Measurements from ENCODE around the gene CLEC16A.
"Not testable (repeated sequence)": the region's sequence is repeated elsewhere in the genome, so short reads cannot be mapped to it uniquely, and the experiment has no call there.

CLEC16A gene

DNA sequence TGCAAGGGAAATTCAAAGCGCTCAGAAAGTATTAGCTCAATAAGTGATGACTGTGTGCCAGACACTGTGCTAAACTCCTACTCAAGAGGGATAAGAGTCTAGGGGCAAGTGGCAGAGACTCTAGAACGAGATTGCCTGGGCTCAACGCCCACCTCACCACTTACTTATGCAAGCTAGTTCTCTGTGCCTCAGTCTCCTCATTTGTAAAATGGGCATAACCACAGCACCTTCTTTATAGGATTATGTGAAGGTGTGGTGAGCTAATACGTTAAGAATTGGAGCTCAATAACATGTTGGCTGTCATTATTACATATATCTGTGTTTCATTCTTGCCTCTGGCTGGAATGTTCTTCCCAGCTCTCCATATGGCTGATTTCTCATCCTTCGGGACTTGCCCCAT is 17.5 kb upstream of the CLEC16A start:
- DNase-seq = no peak

DNA sequence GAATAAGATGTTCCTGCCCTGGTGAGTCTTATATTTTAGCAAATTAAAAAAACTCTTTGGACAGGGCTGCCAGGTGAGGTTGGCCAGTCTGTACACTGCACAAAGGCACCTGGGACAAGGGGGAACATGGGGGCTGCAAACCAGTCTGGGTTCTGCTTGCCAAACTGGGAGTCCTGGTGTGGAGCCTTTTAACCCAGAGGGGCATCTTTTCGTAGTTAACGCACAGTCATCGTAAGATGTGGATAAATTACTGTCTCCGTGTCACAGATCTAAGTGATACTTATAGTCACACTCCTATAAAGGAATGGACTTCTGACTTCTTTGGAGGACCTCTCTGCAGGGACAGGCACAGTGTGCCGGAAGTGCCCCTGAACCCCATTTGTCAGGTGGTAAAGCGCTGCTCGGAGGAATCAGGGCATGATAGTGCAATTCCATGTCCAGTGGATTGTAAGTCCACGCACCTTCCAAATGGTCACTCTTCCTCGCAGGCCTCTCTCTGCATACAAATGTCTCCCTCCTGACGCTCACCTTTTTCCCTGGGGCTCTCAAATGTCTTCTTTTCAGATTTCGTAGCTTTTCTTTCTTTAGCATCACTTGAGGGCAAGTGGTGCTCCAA is 16.8 kb upstream of the CLEC16A start:
- no peak for DNase-seq

- DNase-seq = not testable (repeated sequence)
Observed at GRCh38 chr16:10929097-10929496, 15.3 kb upstream of the CLEC16A start.

DNA sequence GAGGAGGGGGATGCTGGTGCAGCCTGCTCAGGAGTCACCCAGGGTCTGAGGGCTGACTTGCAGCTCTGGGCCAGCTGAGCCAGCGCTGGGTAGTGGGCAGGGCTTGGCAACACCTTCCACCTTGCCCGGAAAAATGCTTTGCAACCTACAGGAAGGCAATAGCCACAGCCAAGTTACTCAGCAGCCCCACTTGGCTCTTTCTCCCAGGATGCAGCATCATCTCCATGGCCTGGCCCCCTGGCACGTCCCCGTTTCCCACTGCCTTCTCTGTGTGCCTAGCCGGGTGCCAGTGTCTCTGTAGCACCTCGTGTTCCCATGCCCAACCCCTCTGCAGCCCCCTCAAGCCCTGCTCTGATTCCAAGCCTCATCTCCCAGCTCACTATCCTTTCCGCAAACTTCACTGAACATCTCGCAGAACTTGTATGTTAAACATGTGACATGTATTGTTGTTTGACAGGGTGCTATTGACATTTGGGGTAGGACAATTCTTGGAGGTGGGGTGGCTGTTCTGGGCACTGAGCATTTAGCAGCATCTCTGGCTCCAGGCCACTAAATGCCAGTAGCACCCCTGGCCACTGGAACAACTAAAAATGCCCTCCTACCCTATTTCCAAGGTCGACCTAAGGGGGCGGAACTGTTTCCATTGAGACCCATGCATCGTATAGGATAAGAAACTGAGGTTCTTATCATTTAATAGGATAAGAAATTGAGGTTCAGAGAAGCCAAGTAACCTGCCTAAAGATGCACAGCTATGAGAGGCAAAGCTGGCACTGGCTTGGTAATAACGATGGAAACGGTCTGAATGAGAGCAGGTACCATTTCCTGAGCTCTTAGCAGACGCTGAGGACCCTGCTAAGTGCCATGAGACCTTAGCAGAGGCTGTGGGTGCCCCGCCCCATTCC is 14.3 kb upstream of the CLEC16A start:
- DNase-seq = no peak

- no peak for DNase-seq
Observed at GRCh38 chr16:10930755-10931093, 13.6 kb upstream of the CLEC16A start.

DNA sequence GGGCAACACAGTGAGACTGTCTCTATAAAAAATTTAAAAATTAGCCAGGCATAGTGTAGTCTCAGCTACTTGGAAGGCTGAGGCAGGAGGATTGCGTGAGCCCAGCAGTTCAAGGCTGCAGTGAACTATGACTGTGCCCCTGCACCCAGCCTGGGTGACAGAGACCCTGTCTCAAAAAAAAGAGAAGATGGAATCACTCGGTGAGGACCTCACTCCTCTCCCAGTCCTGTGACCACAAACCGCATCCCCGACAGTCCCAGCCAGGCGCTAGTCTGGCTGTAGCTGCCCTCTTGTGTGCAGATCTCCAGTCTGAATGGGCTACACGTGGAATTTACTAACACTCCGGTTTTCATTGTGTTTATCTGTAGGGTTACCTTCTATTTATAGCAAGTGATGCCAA is 13.2 kb upstream of the CLEC16A start:
- no peak for DNase-seq

GRCh38 chr16:10931977-10932632 is 12.3 kb upstream of the CLEC16A start:
- no peak for DNase-seq

DNA sequence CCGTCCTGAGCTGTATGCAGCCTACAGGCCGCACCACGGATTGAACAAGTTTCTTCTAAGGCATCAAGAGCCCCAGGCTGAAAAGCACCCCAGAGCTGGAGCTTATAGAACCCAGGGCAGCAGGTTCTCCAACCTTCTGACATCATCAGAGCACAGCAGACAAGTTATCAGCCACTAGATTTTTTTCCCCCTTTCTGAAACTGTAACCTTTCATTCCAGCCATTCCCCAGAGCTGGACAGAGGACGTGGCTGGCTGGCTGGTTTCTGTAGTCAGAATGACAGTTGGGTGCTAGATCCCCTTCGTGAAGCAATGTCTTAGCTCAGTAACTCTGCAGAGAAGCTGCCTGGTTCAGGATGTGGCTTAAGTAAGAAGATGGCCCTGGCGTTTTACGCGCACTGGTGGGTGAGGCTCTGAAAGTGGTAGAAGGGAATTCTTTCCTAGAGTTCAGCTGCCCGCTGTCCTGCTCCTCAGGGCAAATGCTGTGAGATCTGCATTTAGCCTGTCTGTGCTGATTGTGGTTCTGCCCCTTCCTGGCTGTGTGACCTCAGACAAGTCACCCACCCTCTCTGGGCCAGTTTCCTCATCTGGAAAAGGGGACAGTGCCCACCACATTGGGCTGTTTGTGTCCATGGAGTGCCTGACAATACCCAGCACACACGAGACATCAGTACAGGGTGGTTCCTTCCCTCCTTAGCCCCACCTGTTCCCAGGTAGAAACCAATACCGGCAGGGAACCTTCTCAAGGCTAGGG is 11.2 kb upstream of the CLEC16A start:
- DNase-seq = no peak

DNA sequence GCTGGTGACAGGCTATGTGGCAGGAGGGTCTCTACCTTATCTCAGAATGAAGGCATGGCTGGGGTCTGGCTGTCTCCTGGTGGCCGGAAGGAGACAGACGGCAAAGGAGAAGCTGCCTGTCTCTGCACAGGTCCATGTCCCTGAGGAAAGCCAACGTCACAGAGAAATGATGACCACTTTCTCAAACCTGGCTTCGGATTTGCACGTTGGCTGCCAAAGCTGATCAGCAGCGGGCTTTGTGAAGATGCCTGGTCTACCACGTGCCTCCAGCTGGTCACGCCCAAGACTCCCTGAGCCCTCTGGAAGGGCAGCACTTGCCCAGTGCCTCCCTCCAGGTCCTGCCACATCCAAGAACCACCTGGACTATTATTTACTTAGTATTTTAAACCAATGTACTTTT is 10.5 kb upstream of the CLEC16A start:
- DNase-seq = no peak

- DNase-seq = no peak
Observed at GRCh38 chr16:10934325-10935107, 9.8 kb upstream of the CLEC16A start.

- no peak for DNase-seq
Observed at GRCh38 chr16:10935226-10935915, 9.0 kb upstream of the CLEC16A start.

GRCh38 chr16:10936272-10936984 is 7.9 kb upstream of the CLEC16A start:
- no peak for DNase-seq

GRCh38 chr16:10937068-10937859 is 7.1 kb upstream of the CLEC16A start:
- DNase-seq = no peak

- DNase-seq = no peak
Observed at GRCh38 chr16:10938321-10938720, 6.0 kb upstream of the CLEC16A start.

DNA sequence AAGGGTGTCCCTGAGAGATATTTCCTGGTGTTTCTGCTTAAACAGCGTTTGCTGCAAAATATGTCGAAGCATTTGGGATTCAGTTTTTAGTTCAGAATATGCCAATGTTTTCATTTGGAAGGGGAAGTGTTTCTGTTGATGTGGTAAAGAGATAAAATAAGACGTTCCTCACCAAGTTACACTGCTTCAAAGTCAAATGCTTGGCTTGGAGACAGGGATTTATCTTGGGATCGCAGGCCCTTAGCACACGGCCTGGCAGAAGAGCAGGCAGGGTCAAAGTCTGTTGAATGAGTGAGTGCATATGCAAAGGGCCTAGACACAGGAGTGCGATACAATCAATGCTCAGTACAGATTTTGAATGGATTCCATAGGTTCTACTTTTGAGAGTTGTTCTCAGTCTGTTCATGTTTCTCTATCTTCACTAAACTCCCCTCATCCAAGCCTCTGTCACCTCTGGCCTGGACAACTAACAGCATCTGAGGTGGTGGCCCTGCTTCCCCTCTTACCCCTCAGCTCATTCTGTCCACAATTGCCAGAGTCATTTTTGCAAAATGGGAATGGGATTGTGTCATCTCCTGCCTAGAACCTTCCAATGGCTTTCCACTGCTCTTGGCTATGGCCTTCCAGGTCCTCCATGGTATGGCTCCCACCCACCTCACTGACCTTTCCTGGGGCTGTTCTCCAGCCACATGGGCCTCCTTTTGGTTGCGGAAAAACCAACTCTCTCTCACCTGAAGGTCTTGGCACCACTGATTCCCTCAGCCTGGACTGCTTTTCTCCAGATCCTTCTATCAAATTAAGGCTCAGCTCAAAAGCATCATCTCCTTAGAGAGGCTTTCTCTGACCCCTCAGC is 5.3 kb upstream of the CLEC16A start:
- no peak for DNase-seq

DNA sequence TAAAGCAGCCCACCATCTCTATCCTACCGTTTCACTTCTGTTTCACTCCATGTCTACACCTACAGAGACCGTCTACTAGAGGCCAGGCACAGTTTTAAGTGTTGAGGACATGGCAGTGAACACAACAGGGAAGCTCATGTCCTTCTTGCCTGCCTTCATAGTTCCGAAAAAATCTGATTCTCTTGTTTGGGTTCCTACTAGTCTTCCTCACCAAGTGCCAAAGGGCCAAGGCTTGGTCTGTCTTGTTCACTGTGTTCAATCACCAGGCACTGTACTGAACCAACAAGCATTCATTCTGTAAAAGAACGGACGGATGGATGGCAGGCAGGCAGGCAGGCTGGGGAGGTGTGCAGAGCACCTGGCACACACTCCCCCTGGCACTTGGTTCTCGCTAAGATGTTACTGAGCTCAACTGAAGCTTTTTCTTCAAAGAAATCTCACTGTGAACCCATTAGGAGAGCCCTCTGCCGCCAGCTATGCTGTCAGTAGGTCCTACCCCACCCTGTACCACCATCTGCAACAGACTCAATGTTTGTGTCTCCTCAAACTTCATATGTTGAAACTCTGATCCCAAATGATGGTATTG is 4.6 kb upstream of the CLEC16A start:
- DNase-seq = no peak

GRCh38 chr16:10940501-10941079 is 3.8 kb upstream of the CLEC16A start:
- DNase-seq = peak; percentile 43

- DNase-seq = peak; percentile 23
Observed at GRCh38 chr16:10941127-10941933, 3.0 kb upstream of the CLEC16A start.
